ENCODE data around the gene AURKB. TPM values are rescaled to one million over a fixed set of nuclear protein-coding genes. Genes with fewer than 3 reads are reported as not detected.

The AURKB gene
- total and polyA plus RNA-seq, 10 of the 15 experiments (the other 5 are each of a cell fraction or from before 2014, with no cell fraction given): 52.7 to 209 (median 128) TPM

DNA sequence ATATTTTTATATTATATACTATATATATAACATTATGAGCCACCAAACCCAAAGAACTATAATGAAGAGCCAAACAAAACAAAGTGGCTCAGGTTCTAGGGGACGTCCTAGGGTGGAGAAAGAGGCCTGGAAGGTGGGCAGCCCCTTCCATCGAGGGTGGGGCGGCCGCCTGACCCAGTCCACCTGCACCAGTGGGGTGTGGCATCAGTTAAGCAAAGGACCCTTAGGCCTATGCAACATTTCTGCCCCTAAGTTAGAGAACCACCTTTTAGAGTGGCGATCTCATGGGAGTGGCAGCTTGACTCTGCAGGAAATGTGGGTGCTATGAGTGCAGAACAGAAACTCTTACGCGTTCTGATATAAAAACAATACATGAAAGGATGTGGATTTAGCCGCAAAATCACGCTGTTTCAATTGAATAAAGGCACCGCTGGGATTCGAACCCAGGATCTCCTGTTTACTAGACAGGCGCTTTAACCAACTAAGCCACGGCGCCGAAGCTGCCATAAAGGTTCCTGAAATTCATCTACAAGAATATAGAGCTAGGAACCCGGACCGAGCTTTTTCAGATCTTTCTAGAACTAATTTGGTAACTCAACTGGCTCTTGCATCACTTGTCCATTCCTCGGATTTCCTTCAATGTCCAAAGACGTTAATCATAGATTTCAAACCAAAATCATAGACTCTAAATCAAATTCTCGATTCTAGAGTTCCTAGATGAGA is 15.6 kb upstream of the AURKB start (continued):
- no peak for TF ChIP-seq NR2F1 (conservative IDR thresholded peaks at IDR 0.05)
- peak; percentile 96 for TF ChIP-seq ZSCAN29 (IDR thresholded peaks at IDR 0.05)
- TF ChIP-seq KDM1A (IDR thresholded peaks at IDR 0.05; ENCODE audit: borderline replicate concordance): no peak
- TF ChIP-seq ZNF274 (IDR thresholded peaks at IDR 0.05; ENCODE audit: insufficient read depth, insufficient read length): no peak
- no peak for TF ChIP-seq ZNF622 (IDR thresholded peaks at IDR 0.05)
- TF ChIP-seq PKNOX1 (IDR thresholded peaks at IDR 0.05): no peak
- peak; percentile 99 for TF ChIP-seq ZNF24 (IDR thresholded peaks at IDR 0.05)
- TF ChIP-seq, protein P1, sequence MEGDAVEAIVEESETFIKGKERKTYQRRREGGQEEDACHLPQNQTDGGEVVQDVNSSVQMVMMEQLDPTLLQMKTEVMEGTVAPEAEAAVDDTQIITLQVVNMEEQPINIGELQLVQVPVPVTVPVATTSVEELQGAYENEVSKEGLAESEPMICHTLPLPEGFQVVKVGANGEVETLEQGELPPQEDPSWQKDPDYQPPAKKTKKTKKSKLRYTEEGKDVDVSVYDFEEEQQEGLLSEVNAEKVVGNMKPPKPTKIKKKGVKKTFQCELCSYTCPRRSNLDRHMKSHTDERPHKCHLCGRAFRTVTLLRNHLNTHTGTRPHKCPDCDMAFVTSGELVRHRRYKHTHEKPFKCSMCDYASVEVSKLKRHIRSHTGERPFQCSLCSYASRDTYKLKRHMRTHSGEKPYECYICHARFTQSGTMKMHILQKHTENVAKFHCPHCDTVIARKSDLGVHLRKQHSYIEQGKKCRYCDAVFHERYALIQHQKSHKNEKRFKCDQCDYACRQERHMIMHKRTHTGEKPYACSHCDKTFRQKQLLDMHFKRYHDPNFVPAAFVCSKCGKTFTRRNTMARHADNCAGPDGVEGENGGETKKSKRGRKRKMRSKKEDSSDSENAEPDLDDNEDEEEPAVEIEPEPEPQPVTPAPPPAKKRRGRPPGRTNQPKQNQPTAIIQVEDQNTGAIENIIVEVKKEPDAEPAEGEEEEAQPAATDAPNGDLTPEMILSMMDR (IDR thresholded peaks at IDR 0.05 in 2 of 3, conservative IDR thresholded peaks at IDR 0.05 in 1 of 3; ENCODE audit: control insufficient read depth in 2 of 3, extremely low read depth in 1 of 3, insufficient read depth in 1 of 3, low read depth in 3 of 3, low read length in 3 of 3): no peak
- no peak for TF ChIP-seq NBN (IDR thresholded peaks at IDR 0.05)
- TF ChIP-seq, protein P2, sequence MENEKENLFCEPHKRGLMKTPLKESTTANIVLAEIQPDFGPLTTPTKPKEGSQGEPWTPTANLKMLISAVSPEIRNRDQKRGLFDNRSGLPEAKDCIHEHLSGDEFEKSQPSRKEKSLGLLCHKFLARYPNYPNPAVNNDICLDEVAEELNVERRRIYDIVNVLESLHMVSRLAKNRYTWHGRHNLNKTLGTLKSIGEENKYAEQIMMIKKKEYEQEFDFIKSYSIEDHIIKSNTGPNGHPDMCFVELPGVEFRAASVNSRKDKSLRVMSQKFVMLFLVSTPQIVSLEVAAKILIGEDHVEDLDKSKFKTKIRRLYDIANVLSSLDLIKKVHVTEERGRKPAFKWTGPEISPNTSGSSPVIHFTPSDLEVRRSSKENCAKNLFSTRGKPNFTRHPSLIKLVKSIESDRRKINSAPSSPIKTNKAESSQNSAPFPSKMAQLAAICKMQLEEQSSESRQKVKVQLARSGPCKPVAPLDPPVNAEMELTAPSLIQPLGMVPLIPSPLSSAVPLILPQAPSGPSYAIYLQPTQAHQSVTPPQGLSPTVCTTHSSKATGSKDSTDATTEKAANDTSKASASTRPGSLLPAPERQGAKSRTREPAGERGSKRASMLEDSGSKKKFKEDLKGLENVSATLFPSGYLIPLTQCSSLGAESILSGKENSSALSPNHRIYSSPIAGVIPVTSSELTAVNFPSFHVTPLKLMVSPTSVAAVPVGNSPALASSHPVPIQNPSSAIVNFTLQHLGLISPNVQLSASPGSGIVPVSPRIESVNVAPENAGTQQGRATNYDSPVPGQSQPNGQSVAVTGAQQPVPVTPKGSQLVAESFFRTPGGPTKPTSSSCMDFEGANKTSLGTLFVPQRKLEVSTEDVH (IDR thresholded peaks at IDR 0.05; ENCODE audit: low read depth, partially characterized antibody): no peak
- no peak for TF ChIP-seq IKZF1 (conservative IDR thresholded peaks at IDR 0.05)
- no peak for TF ChIP-seq IRF3 (IDR thresholded peaks at IDR 0.05)
- no peak for TF ChIP-seq MYC (IDR thresholded peaks at IDR 0.05; ENCODE audit: insufficient read depth, insufficient read length, insufficient replicate concordance, low read length, severe bottlenecking)
- TF ChIP-seq NFXL1 (IDR thresholded peaks at IDR 0.05; ENCODE audit: borderline replicate concordance): no peak
- TF ChIP-seq FOS (IDR thresholded peaks at IDR 0.05; ENCODE audit: borderline replicate concordance, extremely low read depth, insufficient read length): no peak
- no peak for TF ChIP-seq RBBP5 (conservative IDR thresholded peaks at IDR 0.05)
- TF ChIP-seq NFIC (IDR thresholded peaks at IDR 0.05; ENCODE audit: low read depth, low read length): peak; percentile 52; the same call in 1 of the 2 replicates
- no peak for TF ChIP-seq RELB (IDR thresholded peaks at IDR 0.05; ENCODE audit: low read depth)
- 0 out of 2 replicates have a peak, but pooled peaks have one; percentile 12 for TF ChIP-seq CREB1 (IDR thresholded peaks at IDR 0.05; ENCODE audit: low read depth)
- no peak for TF ChIP-seq NR2C1 (IDR thresholded peaks at IDR 0.05)
- no peak for TF ChIP-seq SREBF1 (IDR thresholded peaks at IDR 0.05; ENCODE audit: low read length)
- no peak for TF ChIP-seq EP300 (IDR thresholded peaks at IDR 0.05; ENCODE audit: borderline replicate concordance in 1 of 2, control insufficient read depth in 1 of 2, low read depth in 2 of 2, low read length in 2 of 2)
- TF ChIP-seq NRF1 (conservative IDR thresholded peaks at IDR 0.05; ENCODE audit: low read depth, low read length): no peak

All from GM12878 (cell line).